Keratinocyte (primary cell): ENCODE data around the gene ARHGDIA. TPM values are rescaled to one million over a fixed set of nuclear protein-coding genes. Genes with fewer than 3 reads are reported as not detected.

Source experiments
- DNase-seq: peaks from one replicate; pipeline ENCODE4 v3.0.0-alpha.2; 2011; ENCODE audit warnings: low read depth, missing footprints, low spot score
- FAIRE-seq: peaks from 2 replicates; lab custom pipeline; 2011; peaks lifted over from hg19 to GRCh38; lab: Jason Lieb, UNC
- H2AFZ ChIP-seq: 2 replicates; pipeline ENCODE4 v1.6.0; 2012; ENCODE audit warnings: low read length, control low read depth, inconsistent platforms; ENCODE audit not compliant: control insufficient read depth
- H3K27ac ChIP-seq: 2 replicates; pipeline ENCODE4 v1.5.1; 2011; ENCODE audit warnings: low read length; ENCODE audit not compliant: control insufficient read depth, insufficient read depth
- H3K27me3 ChIP-seq: 3 replicates; pipeline ENCODE4 v1.6.0; 2011; ENCODE audit warnings: low read length; ENCODE audit not compliant: control insufficient read depth, insufficient read depth; ENCODE audit errors: extremely low read depth
- H3K36me3 ChIP-seq, 2 experiments: 2 replicates in 1 of 2; 3 replicates in 1 of 2; pipeline ENCODE4 v1.5.1; 2011; ENCODE audit warnings: low read length in 2 of 2, mild to moderate bottlenecking in 1 of 2; ENCODE audit not compliant: control insufficient read depth in 2 of 2, insufficient read depth in 2 of 2; ENCODE audit errors: extremely low read depth in 1 of 2
- H3K4me1 ChIP-seq: 3 replicates; pipeline ENCODE4 v1.5.1; 2011; ENCODE audit warnings: low read length; ENCODE audit not compliant: control insufficient read depth, insufficient read depth; ENCODE audit errors: extremely low read depth
- H3K4me2 ChIP-seq: 3 replicates; pipeline ENCODE4 v1.6.0; 2011; ENCODE audit warnings: low read depth, low read length; ENCODE audit not compliant: control insufficient read depth, insufficient read depth; ENCODE audit errors: extremely low read depth
- H3K4me3 ChIP-seq, 3 experiments: fragments of 200-600 bp in 1 of 3; sonication (generic) in 1 of 3; 2 replicates in 2 of 3; 3 replicates in 1 of 3; pipeline ENCODE4 v1.5.1; 2011 to 2016; ENCODE audit warnings: low read length in 3 of 3, mild to moderate bottlenecking in 3 of 3, control low read depth in 2 of 3, inconsistent platforms in 1 of 3, low read depth in 1 of 3, mixed read lengths in 1 of 3, mixed run types in 1 of 3, moderate library complexity in 1 of 3; ENCODE audit not compliant: control insufficient read depth in 2 of 3, insufficient read depth in 2 of 3; ENCODE audit errors: extremely low read depth in 1 of 3
- H3K79me2 ChIP-seq: 2 replicates; pipeline ENCODE4 v1.6.0; 2012; ENCODE audit warnings: low read length; ENCODE audit not compliant: control insufficient read depth, insufficient read depth
- H3K9ac ChIP-seq: 3 replicates; pipeline ENCODE4 v1.6.0; 2011; ENCODE audit warnings: low read length; ENCODE audit not compliant: control insufficient read depth, insufficient read depth; ENCODE audit errors: extremely low read depth
- H3K9me1 ChIP-seq: 3 replicates; pipeline ENCODE4 v1.6.0; 2011; ENCODE audit warnings: low read length; ENCODE audit not compliant: control insufficient read depth, insufficient read depth; ENCODE audit errors: extremely low read depth
- H3K9me3 ChIP-seq: 2 replicates; pipeline ENCODE4 v1.5.1; 2012; ENCODE audit warnings: low read depth, low read length; ENCODE audit not compliant: control insufficient read depth
- H4K20me1 ChIP-seq: 3 replicates; pipeline ENCODE4 v1.6.0; 2011; ENCODE audit warnings: low read length; ENCODE audit not compliant: control insufficient read depth, insufficient read depth; ENCODE audit errors: extremely low read depth
- CTCF ChIP-seq, 3 experiments: IDR thresholded peaks in 1 of 3; conservative IDR thresholded peaks in 1 of 3; optimal IDR thresholded peaks in 1 of 3; 2 replicates in 2 of 3; 3 replicates in 1 of 3; pipeline versions ENCODE3 to v1.5.1; 2011; ENCODE audit warnings: low read length in 3 of 3, mild to moderate bottlenecking in 3 of 3, moderate library complexity in 2 of 3, control low read depth in 1 of 3, inconsistent platforms in 1 of 3; ENCODE audit not compliant: insufficient read depth in 2 of 3; ENCODE audit errors: extremely low read depth in 1 of 3
- EZH2 ChIP-seq: IDR thresholded peaks from one replicate; pipeline ENCODE4 v1.6.1; 2012; ENCODE audit warnings: inconsistent platforms, mild to moderate bottlenecking, low read length, moderate library complexity
- dilution Hi-C: fragments of 300-500 bp; cut with MboI; formaldehyde crosslinking; loops from one replicate; pipeline ENCODE4 v1.7.0; 2020; ENCODE audit warnings: low sequenced_read_pairs; ENCODE audit not compliant: extremely low pct_ligation_motif_present
- polyA plus RNA-seq, 5 experiments: library from polyadenylated mRNA; depleted of rRNA in 3 of 5; stranded (reverse) in 3 of 5; stranded (forward) in 1 of 5; unstranded in 1 of 5; fragments of >200 nt; gene quantifications; 1 replicate in 1 of 5; 2 replicates in 3 of 5; 3 replicates in 1 of 5; pipeline versions ENCODE4 v1.2.1 to v1.2.3, GENCODE V29; 2011 to 2012; ENCODE audit warnings: missing spikeins in 2 of 5, low read depth in 1 of 5, low replicate concordance in 1 of 5

ARHGDIA gene
- polyA plus RNA-seq, 1 donor (not counting 4 experiments of a cell fraction or from before 2014, with no cell fraction given): 65.7 TPM

DNA sequence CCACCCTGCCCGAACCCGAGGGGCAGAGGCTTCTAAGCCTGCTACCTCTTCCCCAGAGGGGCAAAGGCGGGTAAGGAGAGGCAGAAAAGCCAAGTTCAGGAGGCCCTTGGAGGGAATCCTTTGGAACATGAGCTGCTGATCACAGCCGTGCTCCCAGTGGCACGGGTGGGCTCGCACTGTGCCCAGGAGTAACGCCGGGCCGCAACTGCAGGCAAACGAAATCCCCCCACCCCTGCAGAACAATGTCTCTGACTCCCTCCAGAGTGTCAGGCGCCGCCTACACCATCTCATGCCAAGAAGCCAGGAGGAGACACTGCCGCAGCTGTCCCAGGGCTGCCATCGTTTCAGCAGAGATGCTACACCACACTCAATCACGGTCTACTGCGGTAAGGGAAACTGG lies 19.7 kb downstream of the ARHGDIA start:
- Histone ChIP-seq H3K9ac (no peak overlapping the region), H3K79me2 (peaks cover 48% of the 10 kb centered on the region), H3K36me3 (peaks cover 39 to 59% of the 10 kb centered on the region in 2 experiments)

GRCh38 chr17:81849457-81849856 lies 21.7 kb downstream of the ARHGDIA start:
- FAIRE-seq: no peak
- Histone ChIP-seq H4K20me1 (peaks cover 13% of the 10 kb centered on the region), H2AFZ (no peak overlapping the region), H3K9me3 (no peaks in the 10 kb centered on the region), H3K4me2 (no peak overlapping the region), H3K36me3 (peaks cover 56 to 69% of the 10 kb centered on the region in 2 experiments), H3K79me2 (peaks cover 31% of the 10 kb centered on the region), H3K4me1 (no peaks in the 10 kb centered on the region), H3K9me1 (no peaks in the 10 kb centered on the region), H3K9ac (no peak overlapping the region), H3K27me3 (no peaks in the 10 kb centered on the region), H3K27ac (no peak overlapping the region), H3K4me3 (no peak overlapping the region)
- dilution Hi-C loops: no loop called here
- DNase-seq: no peak
- no peak for TF ChIP-seq EZH2
- no peak for TF ChIP-seq CTCF (optimal IDR thresholded peaks at IDR 0.05 in 1 of 3, IDR thresholded peaks at IDR 0.05 in 1 of 3, conservative IDR thresholded peaks at IDR 0.05 in 1 of 3; ENCODE audit: extremely low read depth in 1 of 3, insufficient read depth in 2 of 3, low read length in 3 of 3)

More for the DNA sequence above, 19.7 kb downstream of the ARHGDIA start:
- H3K27ac ChIP-seq: no peak overlapping the region
- H3K27me3 ChIP-seq: no peaks in the 10 kb centered on the region
- dilution Hi-C loops: no loop called here
- DNase-seq: no peak
- H3K4me2 ChIP-seq: no peak overlapping the region
- no peaks in the 10 kb centered on the region for H3K9me1 ChIP-seq
- FAIRE-seq: no peak
- peaks cover 17% of the 10 kb centered on the region for H3K4me1 ChIP-seq
- H3K9me3 ChIP-seq: no peaks in the 10 kb centered on the region
- no peak overlapping the region for H2AFZ ChIP-seq
- H4K20me1 ChIP-seq: peaks cover 19% of the 10 kb centered on the region
- no peak for TF ChIP-seq EZH2
- TF ChIP-seq CTCF (optimal IDR thresholded peaks at IDR 0.05 in 1 of 3, IDR thresholded peaks at IDR 0.05 in 1 of 3, conservative IDR thresholded peaks at IDR 0.05 in 1 of 3; ENCODE audit: extremely low read depth in 1 of 3, insufficient read depth in 2 of 3, low read length in 3 of 3): no peak
- H3K4me3 ChIP-seq: no peak overlapping the region
